Measurements from ENCODE around the gene ARHGAP5.

The ARHGAP5 gene

GRCh38 chr14:32050878-32051277 is 26.2 kb upstream of the ARHGAP5 start:
- Histone ChIP-seq H3K27ac (no peak overlapping the region), H3K4me3 (no peak overlapping the region), H3K4me1 (no peaks in the 10 kb centered on the region), H3K36me3 (no peaks in the 10 kb centered on the region), H3K27me3 (no peaks in the 10 kb centered on the region), H3K9me3 (no peaks in the 10 kb centered on the region)
- DNase-seq = no peak
- no peak for TF ChIP-seq CTCF (IDR thresholded peaks at IDR 0.05)
- intact Hi-C loops (cut with DNase I; ENCODE audit: low total_unique reads) = no loop called here

GRCh38 chr14:32054536-32054935 is 22.6 kb upstream of the ARHGAP5 start:
- no peaks in the 10 kb centered on the region for H3K36me3 ChIP-seq
- no peak overlapping the region for H3K4me3 ChIP-seq
- no peaks in the 10 kb centered on the region for H3K27me3 ChIP-seq
- intact Hi-C loops (cut with DNase I; ENCODE audit: low total_unique reads) = no loop called here
- no peaks in the 10 kb centered on the region for H3K9me3 ChIP-seq
- no peak for TF ChIP-seq CTCF (IDR thresholded peaks at IDR 0.05)
- no peak overlapping the region for H3K27ac ChIP-seq
- H3K4me1 ChIP-seq = no peaks in the 10 kb centered on the region
- no peak for DNase-seq

GRCh38 chr14:32055175-32055574 is 21.9 kb upstream of the ARHGAP5 start:
- intact Hi-C loops (cut with DNase I; ENCODE audit: low total_unique reads) = no loop called here
- Histone ChIP-seq H3K4me1 (no peaks in the 10 kb centered on the region), H3K36me3 (no peaks in the 10 kb centered on the region), H3K27me3 (no peaks in the 10 kb centered on the region), H3K27ac (no peak overlapping the region), H3K9me3 (no peaks in the 10 kb centered on the region), H3K4me3 (no peak overlapping the region)
- TF ChIP-seq CTCF (IDR thresholded peaks at IDR 0.05) = no peak
- DNase-seq = no peak

- no peaks in the 10 kb centered on the region for H3K27me3 ChIP-seq
- H3K27ac ChIP-seq = no peak overlapping the region
- peaks cover 0 to 3% (median 0%) of the 10 kb centered on the region in 4 donors for H3K4me1 ChIP-seq
- intact Hi-C loops (cut with DNase I; ENCODE audit: low total_unique reads) = no loop called here
- H3K4me3 ChIP-seq = no peak overlapping the region
- no peaks in the 10 kb centered on the region for H3K9me3 ChIP-seq
- H3K36me3 ChIP-seq = no peaks in the 10 kb centered on the region
- no peak for DNase-seq
- TF ChIP-seq CTCF (IDR thresholded peaks at IDR 0.05) = no peak
These were observed 17.4 kb upstream of the ARHGAP5 start for GRCh38 chr14:32059702-32060101.

GRCh38 chr14:32064931-32065330 is 12.2 kb upstream of the ARHGAP5 start:
- no peaks in the 10 kb centered on the region for H3K27me3 ChIP-seq
- no peak for DNase-seq
- no peaks in the 10 kb centered on the region for H3K36me3 ChIP-seq
- H3K4me1 ChIP-seq = peaks cover 0 to 7% (median 0%) of the 10 kb centered on the region in 4 donors
- H3K27ac ChIP-seq = no peak overlapping the region
- H3K4me3 ChIP-seq = no peak overlapping the region
- intact Hi-C loops (cut with DNase I; ENCODE audit: low total_unique reads) = no loop called here
- no peaks in the 10 kb centered on the region for H3K9me3 ChIP-seq
- peak in 1 of 2 experiments; percentile 9 for TF ChIP-seq CTCF (IDR thresholded peaks at IDR 0.05)

GRCh38 chr14:32068708-32069107 is 8.4 kb upstream of the ARHGAP5 start:
- Histone ChIP-seq H3K4me3 (no peak overlapping the region), H3K36me3 (no peaks in the 10 kb centered on the region), H3K27ac (no peak overlapping the region), H3K27me3 (no peaks in the 10 kb centered on the region), H3K9me3 (no peaks in the 10 kb centered on the region), H3K4me1 (peaks cover 0 to 22% (median 3%) of the 10 kb centered on the region in 4 donors)
- intact Hi-C loops (cut with DNase I; ENCODE audit: low total_unique reads) = no loop called here
- DNase-seq = no peak
- TF ChIP-seq CTCF (IDR thresholded peaks at IDR 0.05) = no peak

Measured in tibial artery (tissue), 4 donors.